Eye (tissue), 1 donor: ENCODE data around the gene XYLT2.

ENCODE experiments used
- DNase-seq: peaks from one replicate; pipeline ENCODE4 v3.0.0-alpha.2; 2015

Gene XYLT2

GRCh38 chr17:50352072-50352692 is 6.3 kb downstream of the XYLT2 start:
- DNase-seq, result no peak

DNA sequence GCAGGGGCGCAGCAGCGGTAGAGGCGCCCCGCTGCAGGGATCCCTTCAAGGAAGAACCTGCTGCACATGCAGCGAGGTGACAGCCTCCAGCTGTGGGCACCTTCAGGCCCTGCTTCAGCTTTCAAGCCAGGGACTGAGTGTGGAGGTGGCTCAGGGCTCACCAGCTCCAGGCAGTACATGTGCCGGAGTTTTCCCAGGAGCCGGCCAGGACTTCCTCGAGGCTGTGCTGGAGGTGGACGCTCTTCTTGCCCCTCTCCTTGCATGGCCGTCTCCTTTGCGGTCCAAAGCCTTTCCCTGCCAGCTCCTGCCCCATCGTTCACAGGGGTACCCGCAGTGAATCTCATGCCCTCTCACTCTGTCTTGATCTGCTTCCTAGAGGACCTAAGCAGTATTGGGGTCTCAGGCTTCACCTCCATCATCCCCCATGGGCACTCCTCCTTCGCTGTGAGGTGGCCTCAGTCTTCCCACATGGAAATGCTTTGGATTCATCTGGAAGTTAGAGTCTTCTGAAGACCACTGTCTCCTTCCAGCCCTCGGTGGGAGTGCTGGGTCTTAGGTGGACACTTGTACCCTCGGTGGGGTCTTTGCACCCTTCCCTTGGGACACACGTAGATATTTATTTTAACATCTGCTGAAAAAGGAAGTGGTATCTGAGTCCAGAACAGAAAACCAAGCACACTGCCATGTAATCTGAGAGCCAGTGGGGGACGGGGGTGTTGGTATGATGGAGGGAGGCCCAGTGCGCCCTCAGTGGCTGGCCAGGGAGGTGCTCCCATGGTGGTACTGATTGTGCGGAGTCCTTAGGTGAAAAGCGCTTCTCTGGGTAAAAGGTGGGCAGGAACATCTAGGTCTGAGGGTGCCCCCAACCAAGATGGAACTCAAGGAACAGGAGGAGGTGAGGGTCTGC is 7.0 kb downstream of the XYLT2 start:
- no peak for DNase-seq

GRCh38 chr17:50353600-50354195 is 7.8 kb downstream of the XYLT2 start:
- DNase-seq, result no peak

- no peak for DNase-seq
Observed at GRCh38 chr17:50354198-50354597, 8.3 kb downstream of the XYLT2 start.

- no peak for DNase-seq
Observed at GRCh38 chr17:50354776-50355175, 8.8 kb downstream of the XYLT2 start.

DNA sequence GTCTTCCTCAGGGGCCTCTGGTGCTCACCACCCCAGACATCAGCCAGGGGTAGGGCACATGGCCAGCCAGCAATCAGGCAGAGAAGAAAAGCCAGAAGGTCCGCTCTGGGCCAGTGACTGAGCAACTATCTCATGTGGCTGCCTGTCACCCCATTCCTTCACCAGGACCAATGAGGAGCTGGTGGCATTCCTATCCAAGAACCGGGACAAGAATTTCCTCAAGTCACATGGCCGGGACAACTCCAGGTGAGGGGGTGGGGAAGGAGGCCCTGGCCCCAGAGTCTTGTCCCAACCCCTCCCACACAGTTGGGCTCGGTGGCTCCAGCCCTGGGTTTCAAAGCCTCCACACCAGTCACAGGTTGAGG is 9.4 kb downstream of the XYLT2 start:
- no peak for DNase-seq

DNA sequence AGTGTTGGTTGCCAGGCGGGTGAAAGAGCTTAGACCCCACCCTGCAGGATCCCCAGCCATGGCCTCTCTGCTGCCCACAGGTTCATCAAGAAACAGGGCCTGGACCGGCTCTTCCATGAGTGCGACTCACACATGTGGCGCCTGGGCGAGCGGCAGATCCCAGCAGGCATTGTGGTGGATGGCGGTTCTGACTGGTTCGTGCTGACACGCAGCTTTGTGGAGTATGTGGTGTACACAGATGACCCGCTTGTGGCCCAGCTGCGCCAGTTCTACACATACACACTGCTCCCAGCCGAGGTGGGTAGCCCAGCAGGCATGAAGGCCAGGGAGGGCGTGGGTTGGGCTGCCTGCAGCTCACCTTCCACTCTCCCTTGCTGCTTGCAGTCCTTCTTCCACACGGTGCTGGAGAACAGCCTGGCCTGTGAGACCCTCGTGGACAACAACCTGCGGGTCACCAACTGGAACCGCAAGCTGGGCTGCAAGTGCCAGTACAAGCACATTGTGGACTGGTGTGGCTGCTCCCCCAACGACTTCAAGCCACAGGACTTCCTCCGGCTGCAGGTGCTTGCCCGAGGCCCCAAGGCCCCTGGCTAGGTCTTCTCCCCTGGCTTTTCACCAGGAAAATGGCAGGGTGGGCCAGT is 9.9 kb downstream of the XYLT2 start:
- no peak for DNase-seq

DNA sequence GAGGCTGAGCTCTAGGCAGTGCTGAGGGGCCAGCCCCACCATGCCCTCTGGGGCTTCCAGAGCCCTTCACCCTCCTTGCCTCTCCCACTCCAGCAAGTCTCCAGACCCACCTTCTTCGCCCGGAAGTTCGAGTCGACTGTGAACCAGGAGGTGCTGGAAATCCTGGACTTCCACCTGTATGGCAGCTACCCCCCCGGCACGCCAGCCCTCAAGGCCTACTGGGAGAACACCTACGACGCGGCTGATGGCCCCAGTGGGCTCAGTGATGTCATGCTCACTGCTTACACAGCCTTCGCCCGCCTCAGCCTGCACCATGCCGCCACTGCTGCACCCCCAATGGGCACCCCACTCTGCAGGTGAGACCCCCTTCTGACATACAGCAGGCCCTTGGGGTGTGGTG is 10.5 kb downstream of the XYLT2 start:
- no peak for DNase-seq

DNA sequence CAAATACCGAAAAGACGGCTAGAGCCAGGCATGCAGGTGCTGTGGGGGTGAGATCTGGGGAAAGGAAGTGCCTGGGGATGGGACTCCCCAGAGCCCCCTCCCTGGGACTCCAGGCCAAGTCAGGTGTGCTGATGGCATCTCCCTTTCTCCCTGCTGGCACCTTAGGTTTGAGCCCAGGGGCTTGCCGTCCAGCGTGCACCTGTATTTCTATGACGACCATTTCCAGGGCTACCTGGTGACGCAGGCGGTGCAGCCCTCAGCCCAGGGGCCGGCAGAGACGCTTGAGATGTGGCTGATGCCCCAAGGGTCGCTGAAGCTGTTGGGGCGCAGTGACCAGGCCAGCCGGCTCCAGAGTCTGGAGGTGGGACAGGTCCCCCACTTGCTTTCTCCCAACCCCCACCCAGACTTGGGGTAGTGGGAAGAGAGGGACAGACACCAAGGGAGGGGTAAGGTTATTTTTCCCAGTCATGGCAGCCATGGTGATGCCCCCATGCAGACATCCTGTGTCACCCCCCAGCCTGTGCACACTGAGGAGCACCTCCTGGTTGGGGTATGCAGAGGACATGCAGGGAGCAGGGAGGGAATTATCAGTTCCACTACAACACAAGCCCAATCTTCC is 11.1 kb downstream of the XYLT2 start:
- DNase-seq, result no peak

- no peak for DNase-seq
Observed at GRCh38 chr17:50358177-50358576, 12.3 kb downstream of the XYLT2 start.

GRCh38 chr17:50359005-50359699 is 13.2 kb downstream of the XYLT2 start:
- no peak for DNase-seq

DNA sequence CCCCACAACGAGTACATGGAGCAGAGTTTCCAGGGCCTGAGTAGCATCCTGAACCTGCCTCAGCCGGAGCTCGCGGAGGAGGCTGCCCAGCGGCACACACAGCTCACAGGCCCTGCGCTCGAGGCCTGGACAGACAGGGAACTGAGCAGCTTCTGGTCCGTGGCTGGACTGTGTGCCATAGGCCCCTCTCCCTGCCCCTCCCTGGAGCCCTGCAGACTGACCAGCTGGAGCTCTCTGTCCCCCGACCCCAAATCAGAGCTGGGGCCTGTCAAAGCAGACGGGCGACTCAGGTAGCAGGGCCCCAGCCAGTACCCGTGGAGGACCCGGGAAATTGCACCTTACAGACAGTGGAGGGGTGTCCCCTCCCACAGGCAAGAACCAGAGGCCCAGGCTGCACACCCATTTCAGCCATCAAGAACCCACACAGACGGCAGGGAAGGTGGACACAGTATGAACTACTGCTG is 14.1 kb downstream of the XYLT2 start:
- DNase-seq, result no peak

DNA sequence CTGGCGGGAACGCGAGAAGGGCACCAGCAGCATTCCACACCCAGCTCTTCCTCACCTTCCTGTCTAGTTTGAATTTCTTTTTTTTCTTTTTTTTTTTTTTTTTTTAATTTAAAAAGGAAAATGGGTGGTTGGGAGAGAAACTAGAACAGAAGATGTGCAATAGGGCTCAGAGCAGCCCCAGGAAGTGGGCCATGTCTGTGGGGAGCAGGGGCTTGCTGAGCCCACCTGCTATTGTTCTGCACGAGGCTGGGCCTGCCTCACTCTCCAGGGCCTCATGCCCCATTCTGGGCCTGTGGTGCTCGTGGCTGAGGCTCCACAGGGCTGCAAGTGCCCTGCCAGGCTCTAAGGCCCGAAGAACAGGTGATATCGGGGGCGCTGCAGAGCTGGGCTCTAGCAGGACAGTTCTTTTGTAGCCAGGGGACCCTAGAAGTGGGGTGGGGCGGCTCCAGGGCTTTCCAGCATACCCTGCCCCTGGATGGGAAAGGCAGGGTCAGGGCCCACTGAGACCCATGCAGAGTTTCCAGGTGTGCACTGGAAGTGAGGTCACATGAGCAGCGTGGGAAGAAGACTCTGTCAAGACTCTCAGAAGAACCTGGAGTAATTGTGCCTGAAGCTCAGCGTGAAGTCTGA is 14.7 kb downstream of the XYLT2 start:
- DNase-seq, result no peak

DNA sequence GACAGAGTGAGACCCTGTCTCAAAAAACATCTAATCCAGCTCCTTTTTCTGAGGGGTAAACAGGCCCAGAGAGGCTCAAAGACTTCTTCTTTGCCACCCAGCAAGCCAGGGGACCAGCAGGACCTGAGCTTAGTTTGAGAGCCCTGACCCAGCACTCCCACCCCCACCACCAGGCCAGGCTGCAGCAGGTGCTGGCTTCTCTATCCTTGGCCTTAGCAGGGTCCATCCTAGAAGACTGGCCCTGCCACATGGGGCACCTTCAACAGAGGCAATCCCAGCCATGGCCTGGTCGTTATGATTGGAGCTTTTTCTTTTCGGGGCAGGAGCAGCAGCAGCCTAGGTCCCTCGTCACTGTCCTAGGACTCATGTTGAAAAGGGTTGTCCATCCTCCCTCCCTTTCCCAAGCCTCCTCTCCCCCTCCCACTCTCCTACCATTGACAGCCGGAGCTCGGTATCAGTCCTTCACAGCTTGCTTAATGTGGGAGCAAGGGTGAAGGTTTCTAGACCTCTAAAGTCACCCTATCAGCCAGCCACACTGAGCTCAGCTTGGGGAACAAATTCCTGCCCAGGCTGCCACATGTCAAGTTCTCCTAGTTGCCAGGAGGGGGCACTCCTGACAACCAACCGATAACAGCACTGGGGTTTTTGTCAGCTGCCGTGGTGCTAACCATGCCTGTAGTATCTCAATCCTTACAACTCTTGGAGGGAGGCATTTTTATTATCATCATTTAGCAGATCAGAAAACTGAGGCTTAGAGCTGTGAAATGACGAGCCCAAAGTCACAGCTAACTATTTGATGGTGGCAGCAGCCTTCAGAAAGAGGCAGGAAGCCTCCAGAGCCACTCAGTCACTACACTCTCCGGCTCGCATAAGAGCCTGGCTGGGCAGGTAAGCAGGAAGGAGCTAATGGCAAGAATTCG is 15.9 kb downstream of the XYLT2 start:
- peak; percentile 82 for DNase-seq

DNA sequence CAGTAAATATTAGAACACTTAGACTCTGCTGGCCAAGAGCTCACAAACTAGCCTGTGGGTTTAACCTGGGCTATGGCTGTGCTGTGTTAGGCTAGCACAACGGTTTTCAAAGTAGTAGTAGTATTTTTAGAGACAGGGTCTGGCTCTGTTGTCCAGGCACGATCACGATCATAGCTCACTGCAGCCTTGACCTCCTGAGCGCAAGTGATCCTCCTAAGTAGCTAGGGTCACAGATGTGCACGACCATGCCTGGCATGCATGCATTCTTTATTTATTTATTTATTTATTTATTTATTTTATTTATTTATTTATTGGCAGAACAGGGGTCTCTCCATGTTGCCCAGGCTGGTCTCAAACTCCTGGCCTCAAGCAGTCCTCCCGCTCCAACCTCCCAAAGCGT is 16.7 kb downstream of the XYLT2 start:
- DNase-seq, result peak; percentile 13

GRCh38 chr17:50363217-50364060 is 17.5 kb downstream of the XYLT2 start:
- DNase-seq, result peak; percentile 91

DNA sequence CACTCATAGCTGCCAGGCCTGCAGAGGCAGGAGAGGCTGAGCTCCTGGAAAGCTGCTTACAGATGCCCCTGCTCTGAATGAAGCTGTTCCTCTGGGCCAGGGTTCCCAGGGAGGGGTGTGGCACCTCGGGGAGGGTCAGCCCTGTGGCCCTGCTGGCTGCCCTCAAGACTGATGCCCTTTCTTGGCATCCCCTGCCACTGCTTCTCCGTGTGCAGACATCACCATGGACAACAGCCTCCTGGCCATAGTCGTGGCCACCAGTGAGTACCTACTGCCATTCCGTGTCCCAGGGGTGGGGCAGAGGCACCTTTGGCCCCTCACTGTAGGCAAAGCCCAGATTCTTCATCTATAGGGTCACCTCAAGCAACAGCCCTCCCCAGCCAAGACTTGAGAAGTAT is 18.1 kb downstream of the XYLT2 start:
- no peak for DNase-seq

- peak; percentile 57 for DNase-seq
Observed at GRCh38 chr17:50364715-50365114, 18.8 kb downstream of the XYLT2 start.

DNA sequence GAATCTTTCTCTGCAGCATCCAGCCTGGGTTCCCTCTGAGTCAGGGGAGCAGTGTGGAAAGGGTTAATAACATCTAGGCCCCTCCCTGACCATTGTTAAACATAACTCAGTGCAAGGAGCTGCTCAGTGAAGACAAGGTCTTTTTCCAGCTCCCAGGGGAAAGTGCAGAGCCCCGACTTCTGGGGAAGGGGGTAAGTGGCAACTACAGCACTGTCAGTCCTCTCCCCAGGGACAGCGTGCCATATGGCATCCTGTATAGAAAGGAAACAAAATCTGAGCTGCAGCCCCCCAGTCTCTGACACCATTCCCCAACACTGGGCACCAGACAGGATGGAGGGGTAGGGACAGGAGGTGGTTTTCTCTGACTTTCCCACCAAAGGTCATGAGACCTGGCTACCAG is 19.2 kb downstream of the XYLT2 start:
- peak; percentile 41 for DNase-seq
